Aorta (tissue), 5 donors: Measurements from ENCODE around the gene PTPRD. TPM values are rescaled to one million over a fixed set of nuclear protein-coding genes. Genes with fewer than 3 reads are reported as not detected.

Experiments
- ATAC-seq: fragments of 200-7000 bp; cut with Tn5 transposase; one replicate; pipeline ENCODE4 v1.9.1; 2022; ENCODE audit warnings: moderate library complexity; ENCODE audit not compliant: low FRiP score
- DNase-seq, 2 donors: peaks; one replicate each; pipeline ENCODE4 v3.0.0-alpha.2; 2020
- H3K27ac ChIP-seq, 2 donors: one replicate each; pipeline ENCODE4 v1.5.1; 2013; ENCODE audit warnings: low read length in 2 of 2, mild to moderate bottlenecking in 2 of 2, moderate library complexity in 2 of 2, control low read depth in 1 of 2, inconsistent platforms in 1 of 2, low read depth in 1 of 2
- H3K27me3 ChIP-seq, 2 donors: one replicate each; pipeline ENCODE4 v1.6.1; 2013; ENCODE audit warnings: control low read depth in 1 of 2, low read length in 1 of 2, mild to moderate bottlenecking in 1 of 2, moderate library complexity in 1 of 2; ENCODE audit not compliant: insufficient read depth in 2 of 2, control insufficient read depth in 1 of 2
- H3K36me3 ChIP-seq, 2 donors: one replicate each; pipeline ENCODE4 v1.6.1; 2013; ENCODE audit warnings: control low read depth in 1 of 2, low read length in 1 of 2, mild to moderate bottlenecking in 1 of 2; ENCODE audit not compliant: insufficient read depth in 2 of 2, control insufficient read depth in 1 of 2
- H3K4me1 ChIP-seq, 2 donors: one replicate each; pipeline ENCODE4 v1.6.1; 2013; ENCODE audit warnings: low read length in 2 of 2, control low read depth in 1 of 2, mild to moderate bottlenecking in 1 of 2, moderate library complexity in 1 of 2; ENCODE audit not compliant: insufficient read depth in 2 of 2, control insufficient read depth in 1 of 2
- H3K4me3 ChIP-seq, 2 donors: one replicate each; pipeline ENCODE4 v1.5.1; 2013; ENCODE audit warnings: low read length in 2 of 2, control low read depth in 1 of 2, mild to moderate bottlenecking in 1 of 2
- H3K9me3 ChIP-seq: one replicate; pipeline ENCODE4 v1.6.1; 2013; ENCODE audit warnings: mild to moderate bottlenecking, low read length; ENCODE audit not compliant: control insufficient read depth
- WGBS, 2 donors: extraction: QIAGEN DNeasy Blood & Tissue Kit; methylation state at CpG; one replicate each; pipeline ENCODE4 v1.1.7; 2013; 5-methylcytosine and 5-hydroxymethylcytosine counted together
- intact Hi-C, 2 donors: fragments of 100-400 bp; cut with DNase I; formaldehyde crosslinking; loops; one replicate each; pipeline versions ENCODE4 v1.14.2 to v1.15.0; 2022
- polyA plus RNA-seq, 2 donors: library from polyadenylated mRNA; stranded (reverse); fragments of 200-250 nt; gene quantifications; one replicate each; pipeline ENCODE4 v1.2.3, GENCODE V29; 2013
- total RNA-seq, 2 donors: library from RNA; stranded (reverse); fragmentation: NEBNext Ultra II Directional; extraction: Animal tissue kit (Norgen Biotek cat#: 25700); gene quantifications; one replicate each; pipeline ENCODE4 v1.2.1, GENCODE V29; 2021
- donor health status: healthy with polysubstance abuse.
- donor health status: Bipolar disorder and iron deficiency.
- donor health status: DM: no; HTN: no; CAD: no.
- donor health status: DM: no; HTN: no; CAD: no.
- donor health status: DM: yes; HTN: yes; CAD: no.

The PTPRD gene
- total and polyA plus RNA-seq, 4 donors: 1.5 to 92.0 (median 29.4) TPM

GRCh38 chr9:8889100-8889499 is 1723.7 kb downstream of the PTPRD start:
- no peaks in the 10 kb centered on the region for H3K27me3 ChIP-seq
- H3K27ac ChIP-seq: no peak overlapping the region
- intact Hi-C loops: no loop called here
- H3K4me1 ChIP-seq: no peaks in the 10 kb centered on the region
- WGBS, 2 donors: 95 to 96% methylated on average over 1 of the region's 1 CpG
- no peak for DNase-seq
- ATAC-seq: no peak
- H3K36me3 ChIP-seq: no peaks in the 10 kb centered on the region
- H3K4me3 ChIP-seq: no peak overlapping the region
- H3K9me3 ChIP-seq: no peaks in the 10 kb centered on the region

GRCh38 chr9:8888591-8888990 is 1724.2 kb downstream of the PTPRD start:
- intact Hi-C loops: no loop called here
- Histone ChIP-seq H3K36me3 (no peaks in the 10 kb centered on the region), H3K4me3 (no peak overlapping the region), H3K27ac (no peak overlapping the region), H3K27me3 (no peaks in the 10 kb centered on the region), H3K4me1 (no peaks in the 10 kb centered on the region), H3K9me3 (no peaks in the 10 kb centered on the region)
- 91 to 95% methylated on average over 1 of the region's 1 CpG for WGBS, 2 donors
- DNase-seq (no peak), ATAC-seq (no peak)

DNA sequence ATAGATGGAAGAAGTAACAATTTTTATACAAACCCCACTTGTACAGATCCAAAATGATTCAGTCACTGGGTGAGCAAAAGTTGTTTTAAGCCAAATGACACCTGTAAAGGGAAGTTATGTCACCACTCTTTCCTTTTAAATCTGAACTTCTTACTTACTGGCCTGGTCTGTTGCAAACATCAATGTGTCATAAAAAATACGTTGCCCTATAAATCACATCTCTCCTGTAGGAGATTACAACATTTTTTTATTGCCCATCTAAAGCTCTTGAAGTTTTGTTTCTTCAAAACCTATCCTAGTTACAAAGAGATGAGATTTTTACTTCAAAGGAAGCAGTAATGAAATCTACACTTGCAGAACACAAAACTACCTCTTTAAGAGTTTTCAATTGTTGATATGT is 1725.4 kb downstream of the PTPRD start:
- intact Hi-C loops: no loop called here
- no peaks in the 10 kb centered on the region for H3K9me3 ChIP-seq
- no peak for DNase-seq
- no peak for ATAC-seq
- H3K36me3 ChIP-seq: no peaks in the 10 kb centered on the region
- H3K4me1 ChIP-seq: no peaks in the 10 kb centered on the region
- no peak overlapping the region for H3K27ac ChIP-seq
- 56 to 73% methylated on average over 1 of the region's 1 CpG for WGBS, 2 donors
- H3K4me3 ChIP-seq: no peak overlapping the region
- no peaks in the 10 kb centered on the region for H3K27me3 ChIP-seq

- WGBS, 2 donors: 52 to 74% methylated on average over 1 of the region's 1 CpG
- no peak for ATAC-seq
- Histone ChIP-seq H3K27ac (no peak overlapping the region), H3K9me3 (no peaks in the 10 kb centered on the region), H3K4me1 (no peaks in the 10 kb centered on the region), H3K4me3 (no peak overlapping the region), H3K27me3 (no peaks in the 10 kb centered on the region), H3K36me3 (no peaks in the 10 kb centered on the region)
- intact Hi-C loops: no loop called here
- no peak for DNase-seq
Observed at GRCh38 chr9:8883321-8883720, 1729.5 kb downstream of the PTPRD start.

DNA sequence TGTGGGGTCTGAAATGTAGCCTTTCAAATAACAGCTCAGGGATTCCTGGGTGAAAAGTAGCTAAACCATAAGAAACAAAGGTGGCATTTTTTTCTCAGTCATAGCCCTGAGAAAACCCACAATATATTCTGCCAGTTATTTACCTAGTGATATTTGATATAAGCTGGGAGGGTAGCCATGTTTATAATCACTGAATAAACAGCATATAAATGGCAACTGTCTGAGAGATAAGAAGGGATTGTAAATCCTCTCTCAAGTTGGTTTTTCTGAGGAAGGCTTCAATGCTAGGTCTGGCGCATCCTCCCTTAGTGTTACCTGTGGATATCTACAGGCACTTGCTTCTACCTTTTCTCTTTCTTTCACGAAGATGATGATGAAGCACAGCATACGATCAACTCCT is 1732.7 kb downstream of the PTPRD start:
- DNase-seq (no peak), ATAC-seq (no peak)
- no peak overlapping the region for H3K4me3 ChIP-seq
- H3K27me3 ChIP-seq: no peaks in the 10 kb centered on the region
- H3K9me3 ChIP-seq: no peaks in the 10 kb centered on the region
- no peaks in the 10 kb centered on the region for H3K36me3 ChIP-seq
- intact Hi-C loops: no loop called here
- no peak overlapping the region for H3K27ac ChIP-seq
- WGBS, 2 donors: 76 to 93% methylated on average over 3 of the region's 3 CpGs
- no peaks in the 10 kb centered on the region for H3K4me1 ChIP-seq

DNA sequence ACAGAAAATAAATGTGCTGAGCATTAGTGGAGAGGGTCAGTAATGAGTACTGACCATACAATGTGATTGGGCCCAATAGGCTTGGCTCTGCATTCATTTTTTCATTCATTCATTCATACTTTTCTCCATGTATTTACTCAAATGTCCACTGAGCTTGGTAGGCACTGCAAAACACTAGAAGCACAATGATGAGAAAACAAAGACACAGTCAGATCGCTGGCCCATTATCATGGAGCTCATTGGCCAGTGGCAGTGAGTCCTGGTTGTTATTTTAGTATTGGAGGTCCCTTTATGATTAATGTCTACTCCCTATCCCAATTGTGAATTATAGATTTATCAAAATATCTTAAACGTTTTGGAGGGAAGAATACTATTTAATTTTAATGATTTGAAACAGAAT is 1733.5 kb downstream of the PTPRD start:
- WGBS, 2 donors: 70 to 73% methylated on average over 2 of the region's 2 CpGs
- DNase-seq (no peak), ATAC-seq (no peak)
- no peak overlapping the region for H3K27ac ChIP-seq
- intact Hi-C loops: no loop called here
- H3K4me3 ChIP-seq: no peak overlapping the region
- no peaks in the 10 kb centered on the region for H3K27me3 ChIP-seq
- no peaks in the 10 kb centered on the region for H3K9me3 ChIP-seq
- H3K36me3 ChIP-seq: no peaks in the 10 kb centered on the region
- no peaks in the 10 kb centered on the region for H3K4me1 ChIP-seq

DNA sequence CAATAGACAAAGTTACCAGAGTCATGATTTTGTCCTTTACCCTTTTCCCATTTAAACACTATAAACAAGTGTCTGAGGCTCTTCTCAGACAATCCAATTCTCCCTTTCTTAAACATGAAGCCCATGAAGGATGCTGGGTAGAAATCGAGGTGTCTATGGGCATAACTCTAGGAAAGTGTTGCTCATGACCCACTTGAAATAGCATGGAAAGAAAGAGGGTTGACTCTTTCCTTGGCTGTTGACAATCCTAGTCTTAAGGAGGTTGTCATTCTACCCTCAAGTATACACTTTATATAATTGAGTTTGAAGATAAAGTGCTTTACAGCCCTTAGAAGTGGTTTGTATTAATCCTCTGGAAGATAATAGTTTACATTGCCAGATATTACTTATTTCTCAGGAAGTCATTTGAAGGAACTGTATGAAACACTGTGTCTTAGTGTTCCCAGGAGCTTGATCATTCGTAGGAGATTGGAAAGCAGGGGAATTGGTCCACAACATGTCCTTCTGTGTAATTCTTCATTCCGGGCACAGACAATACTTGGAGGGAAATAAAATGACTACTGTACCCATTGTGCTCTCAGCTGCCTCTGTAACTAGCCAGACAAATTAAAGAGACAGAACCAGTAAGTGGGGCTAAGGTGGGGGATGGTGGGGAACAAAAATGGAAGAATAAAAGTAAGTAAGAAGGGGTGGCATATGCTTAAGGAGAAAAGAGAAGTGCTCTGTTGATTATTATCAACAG is 1734.9 kb downstream of the PTPRD start:
- no peaks in the 10 kb centered on the region for H3K9me3 ChIP-seq
- H3K4me1 ChIP-seq: peaks cover 0 to 2% of the 10 kb centered on the region in 2 donors
- 70% methylated on average over 3 of the region's 3 CpGs for WGBS, 2 donors
- H3K27ac ChIP-seq: no peak overlapping the region
- DNase-seq: no peak
- H3K27me3 ChIP-seq: no peaks in the 10 kb centered on the region
- H3K4me3 ChIP-seq: no peak overlapping the region
- ATAC-seq: no peak
- no peaks in the 10 kb centered on the region for H3K36me3 ChIP-seq
- intact Hi-C loops: no loop called here

DNA sequence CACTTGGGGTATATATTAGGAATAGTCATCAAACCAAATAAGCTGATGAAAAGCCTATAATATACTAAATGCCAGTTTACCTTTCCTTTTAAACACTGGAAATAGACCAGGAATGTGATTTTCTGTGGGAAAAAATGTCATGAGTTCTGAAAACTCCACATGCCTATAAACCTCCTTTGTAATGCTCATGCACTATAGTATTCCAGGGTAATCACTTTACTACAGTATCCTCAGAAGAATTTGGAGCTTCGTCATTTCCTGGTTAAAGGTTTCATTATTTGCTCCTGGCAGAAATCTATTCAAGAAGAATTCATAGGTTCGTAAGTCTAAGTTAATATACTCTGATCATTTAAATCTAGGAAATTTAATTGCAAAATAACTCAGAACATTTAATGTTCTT is 1736.5 kb downstream of the PTPRD start:
- Histone ChIP-seq H3K4me3 (no peak overlapping the region), H3K36me3 (no peaks in the 10 kb centered on the region), H3K4me1 (peaks cover 2 to 4% of the 10 kb centered on the region in 2 donors), H3K27ac (no peak overlapping the region), H3K9me3 (no peaks in the 10 kb centered on the region), H3K27me3 (no peaks in the 10 kb centered on the region)
- intact Hi-C loops: no loop called here
- no peak for ATAC-seq
- DNase-seq: no peak
- 86 to 88% methylated on average over 2 of the region's 2 CpGs for WGBS, 2 donors

GRCh38 chr9:8874482-8874881 is 1738.3 kb downstream of the PTPRD start:
- intact Hi-C loops: no loop called here
- no peak overlapping the region for H3K27ac ChIP-seq
- no peaks in the 10 kb centered on the region for H3K27me3 ChIP-seq
- DNase-seq (no peak), ATAC-seq (no peak)
- no peak overlapping the region for H3K4me3 ChIP-seq
- H3K4me1 ChIP-seq: peaks cover 4% of the 10 kb centered on the region in 2 donors
- no peaks in the 10 kb centered on the region for H3K9me3 ChIP-seq
- no peaks in the 10 kb centered on the region for H3K36me3 ChIP-seq
- WGBS, 2 donors: 93 to 100% methylated on average over 1 of the region's 1 CpG
